Hepatocyte (in vitro differentiated cells): ENCODE results near the gene FAM32A.

ENCODE experiments used
- EZH2 ChIP-seq: fragments of 200-600 bp; sonication (generic); IDR thresholded peaks from 2 replicates; pipeline ENCODE4 v1.6.1; 2016; ENCODE audit warnings: antibody characterized with exemption, mild to moderate bottlenecking, borderline replicate concordance
- EZH2phosphoT487 ChIP-seq: fragments of 200-600 bp; sonication (generic); IDR thresholded peaks from one replicate; pipeline ENCODE4 v1.6.1; 2018; ENCODE audit warnings: antibody characterized with exemption, mild to moderate bottlenecking, low read depth, moderate library complexity; ENCODE audit not compliant: unreplicated experiment, severe bottlenecking
- TF ChIP-seq, protein P1 (sequence below): fragments of 200-600 bp; sonication (generic); IDR thresholded peaks from 2 replicates; pipeline ENCODE4 v1.5.1; 2016; ENCODE audit warnings: antibody characterized with exemption, mild to moderate bottlenecking; ENCODE audit not compliant: poor library complexity

DNA sequence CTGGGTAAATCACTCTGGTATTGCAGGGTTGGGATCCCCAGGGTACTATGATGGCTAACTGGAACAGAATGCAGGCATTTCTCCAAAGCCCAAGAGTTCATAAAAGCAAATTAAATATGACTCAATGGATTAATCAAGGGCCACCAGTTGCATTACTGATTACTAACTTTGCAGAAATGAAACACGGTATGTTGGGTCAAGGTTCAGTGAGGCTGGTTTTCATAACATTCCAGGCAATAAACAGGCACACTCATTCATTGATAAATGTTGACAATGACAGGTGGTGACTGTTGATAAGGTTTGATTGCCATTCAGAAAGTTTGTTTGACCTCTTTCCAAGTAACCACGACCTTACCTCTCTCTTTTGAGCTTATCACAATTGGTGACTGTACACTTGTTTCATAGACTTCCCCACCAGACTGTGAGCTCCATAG is 12.0 kb downstream of the FAM32A start:
- TF ChIP-seq, protein P1, sequence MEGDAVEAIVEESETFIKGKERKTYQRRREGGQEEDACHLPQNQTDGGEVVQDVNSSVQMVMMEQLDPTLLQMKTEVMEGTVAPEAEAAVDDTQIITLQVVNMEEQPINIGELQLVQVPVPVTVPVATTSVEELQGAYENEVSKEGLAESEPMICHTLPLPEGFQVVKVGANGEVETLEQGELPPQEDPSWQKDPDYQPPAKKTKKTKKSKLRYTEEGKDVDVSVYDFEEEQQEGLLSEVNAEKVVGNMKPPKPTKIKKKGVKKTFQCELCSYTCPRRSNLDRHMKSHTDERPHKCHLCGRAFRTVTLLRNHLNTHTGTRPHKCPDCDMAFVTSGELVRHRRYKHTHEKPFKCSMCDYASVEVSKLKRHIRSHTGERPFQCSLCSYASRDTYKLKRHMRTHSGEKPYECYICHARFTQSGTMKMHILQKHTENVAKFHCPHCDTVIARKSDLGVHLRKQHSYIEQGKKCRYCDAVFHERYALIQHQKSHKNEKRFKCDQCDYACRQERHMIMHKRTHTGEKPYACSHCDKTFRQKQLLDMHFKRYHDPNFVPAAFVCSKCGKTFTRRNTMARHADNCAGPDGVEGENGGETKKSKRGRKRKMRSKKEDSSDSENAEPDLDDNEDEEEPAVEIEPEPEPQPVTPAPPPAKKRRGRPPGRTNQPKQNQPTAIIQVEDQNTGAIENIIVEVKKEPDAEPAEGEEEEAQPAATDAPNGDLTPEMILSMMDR = no peak
- no peak for TF ChIP-seq EZH2
- TF ChIP-seq EZH2phosphoT487 = no peak
